Epithelial cell of proximal tubule (primary cell): ENCODE data around the gene SH3PXD2A. TPM values are rescaled to one million over a fixed set of nuclear protein-coding genes. Genes with fewer than 3 reads are reported as not detected.

Experiments used
- DNase-seq: peaks from one replicate; pipeline ENCODE4 v3.0.0-alpha.2; 2011; ENCODE audit warnings: low read depth
- H3K4me3 ChIP-seq: 2 replicates; pipeline ENCODE4 v1.5.1; 2011; ENCODE audit warnings: low read depth, mild to moderate bottlenecking, low read length
- total RNA-seq: library from RNA; depleted of rRNA; stranded (reverse); fragments of >200 nt; gene quantifications from 2 replicates; pipeline ENCODE4 v1.2.3, GENCODE V29; 2015
- TF ChIP-seq, protein P1 (sequence below): conservative IDR thresholded peaks from 2 replicates; pipeline ENCODE4 v1.5.1; 2012; ENCODE audit warnings: low read depth, mild to moderate bottlenecking, low read length

The SH3PXD2A gene
- total RNA-seq, 1 donor from 2014 or later: 5.8 TPM

DNA sequence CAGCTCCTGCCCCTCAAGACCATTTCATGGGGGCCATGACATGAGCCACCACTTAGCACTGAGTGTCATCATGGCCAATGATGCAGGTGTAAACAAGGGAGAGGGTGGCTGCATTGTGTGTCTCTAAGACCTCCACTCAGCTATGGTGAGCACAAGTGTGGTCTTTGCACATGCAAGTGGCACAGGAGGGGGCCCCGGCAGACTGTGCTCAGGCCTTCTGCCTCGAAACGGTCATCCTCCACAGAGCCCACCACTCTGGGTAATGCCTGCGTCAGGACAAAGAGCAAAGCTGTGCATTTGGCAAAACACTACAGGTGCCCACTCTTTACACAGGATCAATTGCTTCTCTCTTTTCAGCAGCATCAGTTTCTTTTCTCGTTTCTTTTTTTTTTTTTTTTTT lies 125.5 kb downstream of the SH3PXD2A start:
- H3K4me3 ChIP-seq: no peak overlapping the region
- TF ChIP-seq, protein P1, sequence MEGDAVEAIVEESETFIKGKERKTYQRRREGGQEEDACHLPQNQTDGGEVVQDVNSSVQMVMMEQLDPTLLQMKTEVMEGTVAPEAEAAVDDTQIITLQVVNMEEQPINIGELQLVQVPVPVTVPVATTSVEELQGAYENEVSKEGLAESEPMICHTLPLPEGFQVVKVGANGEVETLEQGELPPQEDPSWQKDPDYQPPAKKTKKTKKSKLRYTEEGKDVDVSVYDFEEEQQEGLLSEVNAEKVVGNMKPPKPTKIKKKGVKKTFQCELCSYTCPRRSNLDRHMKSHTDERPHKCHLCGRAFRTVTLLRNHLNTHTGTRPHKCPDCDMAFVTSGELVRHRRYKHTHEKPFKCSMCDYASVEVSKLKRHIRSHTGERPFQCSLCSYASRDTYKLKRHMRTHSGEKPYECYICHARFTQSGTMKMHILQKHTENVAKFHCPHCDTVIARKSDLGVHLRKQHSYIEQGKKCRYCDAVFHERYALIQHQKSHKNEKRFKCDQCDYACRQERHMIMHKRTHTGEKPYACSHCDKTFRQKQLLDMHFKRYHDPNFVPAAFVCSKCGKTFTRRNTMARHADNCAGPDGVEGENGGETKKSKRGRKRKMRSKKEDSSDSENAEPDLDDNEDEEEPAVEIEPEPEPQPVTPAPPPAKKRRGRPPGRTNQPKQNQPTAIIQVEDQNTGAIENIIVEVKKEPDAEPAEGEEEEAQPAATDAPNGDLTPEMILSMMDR: no peak
- DNase-seq: no peak

DNA sequence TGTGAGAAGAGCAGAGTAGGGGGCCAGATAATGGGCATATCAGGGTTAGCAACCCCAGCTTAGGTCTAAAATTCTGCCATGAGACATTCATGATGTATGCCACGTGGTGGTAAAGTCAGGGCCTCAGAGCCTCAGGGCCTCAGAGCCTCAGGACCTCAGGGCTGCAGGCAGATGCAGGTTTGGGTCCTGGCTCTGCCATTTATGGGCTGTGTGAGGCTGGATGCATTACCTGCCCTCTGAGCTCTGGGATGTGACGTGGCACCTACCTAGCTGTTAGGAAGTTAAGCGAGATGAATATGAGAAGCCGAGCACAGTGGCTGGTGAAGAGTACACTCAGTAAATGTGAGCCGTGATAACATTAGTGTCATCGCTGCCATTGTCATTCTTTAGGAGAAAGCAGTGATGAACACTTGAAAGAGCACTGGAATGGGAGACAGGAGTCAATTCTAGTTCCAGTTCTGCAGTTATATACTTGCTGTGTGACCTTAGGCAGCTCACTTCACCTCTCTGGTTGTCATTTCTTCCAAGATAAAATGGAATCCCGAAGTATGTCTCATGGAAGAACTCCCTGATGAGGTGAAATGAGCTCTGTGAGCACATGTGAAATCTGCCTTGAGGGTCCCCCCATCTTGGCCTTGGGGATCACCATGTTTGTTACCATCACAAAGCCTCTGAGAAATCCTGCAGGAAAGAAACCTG lies 127.2 kb downstream of the SH3PXD2A start:
- no peak overlapping the region for H3K4me3 ChIP-seq
- no peak for DNase-seq
- TF ChIP-seq, protein P1: no peak

DNA sequence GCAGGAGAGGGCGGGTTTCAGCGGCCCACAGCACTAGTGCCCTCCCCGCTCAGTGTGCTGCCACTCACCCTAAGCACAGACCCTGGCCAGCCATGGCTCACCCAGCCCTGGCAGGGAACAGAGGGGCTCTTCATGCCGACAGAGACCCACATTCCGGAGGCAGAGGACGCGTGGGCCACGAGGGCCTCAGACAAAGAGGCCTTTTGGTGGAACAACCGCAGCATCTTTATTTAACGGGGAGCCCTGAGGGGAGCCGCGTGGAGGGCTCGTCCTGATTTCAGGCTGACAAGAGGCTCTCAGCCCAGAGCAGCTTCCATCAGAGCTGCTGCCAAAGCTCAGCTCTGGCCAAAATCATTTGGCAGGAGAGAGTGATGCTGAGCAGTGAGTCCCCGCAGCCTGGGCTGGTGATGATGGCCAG lies 127.8 kb downstream of the SH3PXD2A start:
- H3K4me3 ChIP-seq: no peak overlapping the region
- no peak for DNase-seq
- TF ChIP-seq, protein P1: no peak

DNA sequence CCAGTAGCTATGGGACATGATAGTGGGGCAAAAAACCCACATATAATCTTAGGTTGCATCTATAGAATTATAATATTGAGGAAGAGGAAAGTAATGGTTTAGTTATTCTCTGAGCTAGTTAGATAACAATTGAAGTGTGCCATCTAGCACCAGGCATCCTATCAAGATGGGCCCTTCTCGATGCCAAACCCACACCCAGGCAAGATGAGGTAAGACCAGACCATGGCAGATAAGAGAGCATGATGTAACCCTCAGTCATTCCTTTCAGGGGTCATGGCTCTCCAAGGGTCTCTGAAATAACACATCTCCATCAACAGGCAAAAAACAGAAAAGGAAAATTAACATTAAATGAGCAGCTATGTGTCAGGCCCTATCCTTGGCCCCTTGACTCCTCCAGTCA lies 128.7 kb downstream of the SH3PXD2A start:
- no peak for DNase-seq
- H3K4me3 ChIP-seq: no peak overlapping the region
- TF ChIP-seq, protein P1: no peak

DNA sequence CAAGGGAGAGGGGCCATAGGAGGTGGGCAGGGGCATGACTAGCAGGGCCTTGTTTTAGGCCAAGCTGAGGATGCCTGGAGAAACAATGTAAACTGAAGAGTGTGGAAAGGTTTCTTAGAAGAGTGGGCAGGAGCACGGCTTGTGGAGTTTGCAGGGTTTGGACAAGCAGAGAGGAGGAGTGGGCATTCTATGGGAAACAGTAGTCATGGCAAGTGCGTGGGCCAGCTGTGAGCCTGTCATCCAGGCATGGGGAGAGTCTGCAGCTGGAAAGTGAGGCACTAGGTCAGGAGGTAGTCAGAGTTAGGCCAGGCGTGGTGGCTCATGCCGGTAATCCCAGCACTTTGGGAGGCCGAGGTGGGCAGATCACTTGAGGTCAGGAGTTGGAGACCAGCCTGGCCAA lies 130.1 kb downstream of the SH3PXD2A start:
- no peak overlapping the region for H3K4me3 ChIP-seq
- TF ChIP-seq, protein P1: no peak
- no peak for DNase-seq

DNA sequence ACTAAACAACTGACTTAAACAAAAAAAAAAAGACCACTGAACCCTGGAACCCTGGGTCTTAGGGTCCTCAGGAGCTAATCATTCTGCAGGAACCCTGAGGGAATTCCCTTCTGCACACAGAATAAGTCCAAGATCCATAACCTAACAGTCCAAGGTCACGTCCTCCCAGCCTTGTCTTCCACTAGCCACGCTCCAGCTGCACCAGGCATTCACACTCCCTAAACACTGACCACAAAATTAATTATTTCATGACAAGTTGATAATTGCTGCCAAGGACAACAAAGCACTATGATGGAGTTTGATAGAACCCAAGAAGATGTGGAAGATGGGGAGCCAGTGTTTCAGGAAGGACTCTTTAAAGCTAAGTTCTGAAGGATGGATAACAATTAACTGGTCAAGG lies 130.6 kb downstream of the SH3PXD2A start:
- no peak for DNase-seq
- TF ChIP-seq, protein P1: no peak
- H3K4me3 ChIP-seq: no peak overlapping the region

DNA sequence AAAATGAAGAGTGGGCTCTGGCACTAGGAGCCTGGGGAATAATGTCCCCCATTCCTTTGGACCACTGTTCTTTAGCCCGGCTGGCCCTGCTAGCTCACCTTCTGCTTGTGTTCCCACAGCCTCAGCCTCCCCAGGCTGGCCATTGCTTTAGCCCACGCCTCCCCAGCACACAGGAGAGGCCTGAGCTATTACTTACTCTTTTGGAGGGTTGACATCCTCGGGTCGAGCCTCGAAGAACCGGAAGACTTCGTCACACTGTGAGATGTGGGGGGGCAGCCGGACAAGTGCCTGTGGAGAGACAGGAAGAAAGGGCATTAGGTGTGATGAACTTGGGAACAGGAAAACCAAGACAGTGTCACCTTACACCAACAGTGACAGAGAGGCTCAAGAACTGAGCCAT lies 131.3 kb downstream of the SH3PXD2A start:
- DNase-seq: no peak
- no peak overlapping the region for H3K4me3 ChIP-seq
- TF ChIP-seq, protein P1: no peak
